Measurements from ENCODE around the gene SH3PXD2A.

SH3PXD2A gene

DNA sequence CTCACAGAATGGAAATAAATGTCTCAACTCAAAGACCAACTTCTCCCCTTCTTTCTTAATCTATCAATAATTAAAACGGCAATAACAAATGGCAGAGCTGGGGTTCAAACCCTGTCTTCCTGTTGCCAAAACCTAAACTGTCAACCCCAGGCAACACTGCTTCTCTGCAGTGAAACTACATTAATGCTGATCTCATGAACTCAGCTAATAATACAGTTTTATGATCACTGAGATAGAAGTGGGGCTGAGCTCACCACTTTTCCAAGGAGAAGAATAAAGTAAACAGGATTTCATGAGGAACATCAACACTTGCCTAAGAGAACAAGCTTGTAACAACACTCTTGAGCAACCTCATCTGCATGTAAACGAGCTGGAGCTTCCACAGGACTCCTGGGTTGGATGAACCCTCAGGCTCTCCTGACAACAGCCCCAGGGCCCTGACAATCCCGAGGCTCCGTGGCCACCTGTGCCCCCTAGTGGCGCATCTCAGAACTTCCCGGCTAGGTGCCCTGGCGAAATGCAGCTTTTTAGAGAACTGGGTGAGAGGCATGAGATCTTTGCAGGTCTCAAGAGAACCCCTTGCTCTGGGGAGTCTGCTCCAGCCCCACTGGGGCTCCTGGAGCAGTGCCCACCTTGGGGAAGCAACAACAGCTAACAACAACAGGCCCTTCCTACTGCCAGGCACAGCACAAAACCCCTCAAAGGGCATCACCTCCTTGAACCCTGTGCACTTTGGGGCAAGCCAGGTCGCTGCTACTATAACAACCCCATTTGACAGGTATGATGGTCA is 169.3 kb downstream of the SH3PXD2A start:
- no peak overlapping the region for H3K9ac ChIP-seq (ENCODE audit: low read length)
- no peak overlapping the region for H3K56ac ChIP-seq (ENCODE audit: low read length)
- no peak overlapping the region for H2BK15ac ChIP-seq (replicated peaks; ENCODE audit: low read depth)
- H3K4ac ChIP-seq (ENCODE audit: low read depth, low read length), result no peak overlapping the region
- no peaks in the 10 kb centered on the region for H3K4me1 ChIP-seq (ENCODE audit: control insufficient read depth, low read depth, low read length)
- H3K4me2 ChIP-seq (ENCODE audit: low read length), result no peak overlapping the region
- H3K18ac ChIP-seq (ENCODE audit: low read length), result no peak overlapping the region
- no peak overlapping the region for H2AK5ac ChIP-seq (ENCODE audit: low read length)
- no peak overlapping the region for H4K5ac ChIP-seq (ENCODE audit: low read length)
- no peak overlapping the region for H4K8ac ChIP-seq (ENCODE audit: low read depth, low read length)
- WGBS (ENCODE audit: extremely low coverage, insufficient coverage, low lambda C conversion rate), result no CpG with 5 or more reads among the region's 8 CpGs
- no peak overlapping the region for H2BK5ac ChIP-seq (ENCODE audit: low read length)
- no peak overlapping the region for H3K23ac ChIP-seq (ENCODE audit: low read length)
- no peaks in the 10 kb centered on the region for H3K79me1 ChIP-seq (ENCODE audit: low read length)
- DNase-seq, result peak; percentile 65
- H3K79me2 ChIP-seq (ENCODE audit: control insufficient read depth, insufficient read depth, low read length), result no peaks in the 10 kb centered on the region
- H3K36me3 ChIP-seq (ENCODE audit: control insufficient read depth, insufficient read depth, low read length), result no peaks in the 10 kb centered on the region
- H2BK120ac ChIP-seq (ENCODE audit: low read depth, low read length), result no peak overlapping the region
- H3K27me3 ChIP-seq (ENCODE audit: insufficient read depth, low read length, poor library complexity), result no peaks in the 10 kb centered on the region
- H3K4me3 ChIP-seq (ENCODE audit: low read length), result no peak overlapping the region
- H3K27ac ChIP-seq (ENCODE audit: low read depth, low read length), result no peak overlapping the region

DNA sequence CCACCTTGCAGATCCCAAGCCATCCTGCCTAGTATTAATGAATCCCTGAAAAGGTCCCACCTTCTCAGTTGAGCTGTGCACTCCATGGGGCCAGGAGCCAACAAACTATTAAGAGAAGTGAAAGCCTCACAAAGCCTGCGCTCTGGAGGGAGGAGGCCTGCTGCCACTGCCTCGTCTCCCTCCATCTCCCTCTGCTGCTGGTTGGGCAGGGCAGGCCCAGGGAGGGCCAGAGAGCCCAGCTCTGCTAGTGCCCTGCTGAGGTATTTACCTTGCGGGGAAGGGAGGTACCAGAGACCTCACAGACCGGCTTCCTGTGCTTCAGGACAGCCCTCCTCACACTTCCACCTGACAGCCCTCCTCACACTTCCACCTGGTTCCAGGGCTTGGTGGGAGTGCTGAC is 171.5 kb downstream of the SH3PXD2A start:
- Histone ChIP-seq H2AK5ac (ENCODE audit: low read length) (no peak overlapping the region), H3K23ac (ENCODE audit: low read length) (no peak overlapping the region), H2BK5ac (ENCODE audit: low read length) (no peak overlapping the region), H4K5ac (ENCODE audit: low read length) (no peak overlapping the region), H4K8ac (ENCODE audit: low read depth, low read length) (no peak overlapping the region), H2BK15ac (replicated peaks; ENCODE audit: low read depth) (no peak overlapping the region), H3K4me3 (ENCODE audit: low read length) (no peak overlapping the region), H2BK120ac (ENCODE audit: low read depth, low read length) (no peak overlapping the region), H3K27ac (ENCODE audit: low read depth, low read length) (no peak overlapping the region), H3K56ac (ENCODE audit: low read length) (no peak overlapping the region), H3K79me2 (ENCODE audit: control insufficient read depth, insufficient read depth, low read length) (no peaks in the 10 kb centered on the region), H3K9ac (ENCODE audit: low read length) (no peak overlapping the region), H3K18ac (ENCODE audit: low read length) (no peak overlapping the region), H3K4me1 (ENCODE audit: control insufficient read depth, low read depth, low read length) (no peaks in the 10 kb centered on the region), H3K36me3 (ENCODE audit: control insufficient read depth, insufficient read depth, low read length) (no peaks in the 10 kb centered on the region), H3K79me1 (ENCODE audit: low read length) (no peaks in the 10 kb centered on the region), H3K27me3 (ENCODE audit: insufficient read depth, low read length, poor library complexity) (no peaks in the 10 kb centered on the region), H3K4ac (ENCODE audit: low read depth, low read length) (no peak overlapping the region), H3K4me2 (ENCODE audit: low read length) (no peak overlapping the region)
- no CpG with 5 or more reads among the region's 4 CpGs for WGBS (ENCODE audit: extremely low coverage, insufficient coverage, low lambda C conversion rate)
- peak; percentile 30 for DNase-seq

DNA sequence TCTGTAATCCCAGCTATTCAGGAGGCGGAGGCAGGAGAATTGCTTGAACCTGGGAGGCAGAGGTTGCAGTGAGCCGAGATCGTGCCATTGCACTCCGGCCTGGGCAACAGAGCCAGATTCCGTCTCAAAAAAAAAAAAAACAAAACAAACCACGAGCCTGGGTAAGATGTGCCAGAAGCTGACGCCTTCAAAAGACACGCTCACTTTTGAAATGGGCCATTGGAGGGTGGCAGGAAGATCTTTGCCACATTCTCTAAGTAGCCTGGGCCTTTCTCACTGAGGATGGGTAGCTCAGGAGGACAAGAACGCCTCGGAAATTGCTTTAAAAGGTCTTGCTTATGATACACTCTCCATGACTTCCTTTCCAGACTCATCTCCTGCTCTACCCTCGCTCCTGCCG is 172.7 kb downstream of the SH3PXD2A start:
- Histone ChIP-seq H3K4me2 (ENCODE audit: low read length) (no peak overlapping the region), H3K27ac (ENCODE audit: low read depth, low read length) (no peak overlapping the region), H3K4me1 (ENCODE audit: control insufficient read depth, low read depth, low read length) (no peaks in the 10 kb centered on the region), H4K8ac (ENCODE audit: low read depth, low read length) (no peak overlapping the region), H3K4ac (ENCODE audit: low read depth, low read length) (no peak overlapping the region), H3K18ac (ENCODE audit: low read length) (no peak overlapping the region), H3K79me2 (ENCODE audit: control insufficient read depth, insufficient read depth, low read length) (no peaks in the 10 kb centered on the region), H2AK5ac (ENCODE audit: low read length) (no peak overlapping the region), H3K36me3 (ENCODE audit: control insufficient read depth, insufficient read depth, low read length) (no peaks in the 10 kb centered on the region), H3K56ac (ENCODE audit: low read length) (no peak overlapping the region), H2BK5ac (ENCODE audit: low read length) (no peak overlapping the region), H3K23ac (ENCODE audit: low read length) (no peak overlapping the region), H4K5ac (ENCODE audit: low read length) (no peak overlapping the region), H3K9ac (ENCODE audit: low read length) (no peak overlapping the region), H3K4me3 (ENCODE audit: low read length) (no peak overlapping the region), H2BK15ac (replicated peaks; ENCODE audit: low read depth) (no peak overlapping the region), H3K79me1 (ENCODE audit: low read length) (no peaks in the 10 kb centered on the region), H3K27me3 (ENCODE audit: insufficient read depth, low read length, poor library complexity) (no peaks in the 10 kb centered on the region), H2BK120ac (ENCODE audit: low read depth, low read length) (no peak overlapping the region)
- no peak for DNase-seq
- WGBS (ENCODE audit: extremely low coverage, insufficient coverage, low lambda C conversion rate), result no CpG with 5 or more reads among the region's 12 CpGs

DNA sequence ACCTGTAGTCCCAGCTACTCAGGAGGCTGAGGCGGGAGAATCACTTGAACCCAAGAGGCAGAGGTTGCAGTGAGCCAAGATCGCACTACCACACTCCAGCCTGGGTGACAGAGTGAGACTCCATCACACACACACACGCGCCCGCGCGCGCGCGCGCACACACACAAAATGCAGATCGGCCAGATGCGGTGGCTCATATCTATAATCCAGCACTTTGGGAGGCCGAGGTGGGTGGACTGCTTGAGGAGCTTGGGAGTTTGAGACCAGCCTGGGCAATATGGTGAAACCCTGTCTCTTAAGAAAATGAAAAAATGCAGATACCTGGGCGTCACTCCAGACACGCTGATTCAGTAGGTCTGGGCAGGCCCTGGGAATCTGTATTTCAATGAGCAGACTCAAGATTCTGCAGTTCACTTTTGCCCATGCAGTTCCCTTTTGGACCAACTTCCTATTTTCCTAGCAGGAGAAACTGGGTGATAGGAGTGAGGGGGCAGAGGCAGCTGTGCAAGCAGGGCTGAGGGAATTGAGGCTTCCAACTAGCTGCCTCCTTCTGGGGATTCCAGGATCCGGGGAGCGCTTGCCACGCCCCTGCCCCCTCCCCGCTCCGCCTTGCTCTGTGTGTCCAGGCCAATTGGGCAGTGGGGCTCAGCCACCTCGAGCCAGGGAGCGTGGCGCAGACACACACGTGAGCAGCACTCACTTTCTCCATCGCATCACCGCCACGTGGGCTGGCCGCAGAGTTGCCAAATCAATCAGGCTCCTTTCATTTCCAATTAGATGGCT is 173.6 kb downstream of the SH3PXD2A start:
- Histone ChIP-seq H3K56ac (ENCODE audit: low read length) (no peak overlapping the region), H4K8ac (ENCODE audit: low read depth, low read length) (no peak overlapping the region), H3K9ac (ENCODE audit: low read length) (no peak overlapping the region), H3K4ac (ENCODE audit: low read depth, low read length) (no peak overlapping the region), H2BK15ac (replicated peaks; ENCODE audit: low read depth) (no peak overlapping the region), H4K5ac (ENCODE audit: low read length) (no peak overlapping the region), H3K79me1 (ENCODE audit: low read length) (no peaks in the 10 kb centered on the region), H3K27me3 (ENCODE audit: insufficient read depth, low read length, poor library complexity) (no peaks in the 10 kb centered on the region), H3K18ac (ENCODE audit: low read length) (no peak overlapping the region), H3K23ac (ENCODE audit: low read length) (no peak overlapping the region), H2BK5ac (ENCODE audit: low read length) (no peak overlapping the region), H3K4me3 (ENCODE audit: low read length) (no peak overlapping the region), H2AK5ac (ENCODE audit: low read length) (no peak overlapping the region), H3K4me2 (ENCODE audit: low read length) (no peak overlapping the region), H3K79me2 (ENCODE audit: control insufficient read depth, insufficient read depth, low read length) (no peaks in the 10 kb centered on the region), H3K36me3 (ENCODE audit: control insufficient read depth, insufficient read depth, low read length) (no peaks in the 10 kb centered on the region), H2BK120ac (ENCODE audit: low read depth, low read length) (no peak overlapping the region), H3K4me1 (ENCODE audit: control insufficient read depth, low read depth, low read length) (no peaks in the 10 kb centered on the region), H3K27ac (ENCODE audit: low read depth, low read length) (no peak overlapping the region)
- no peak for DNase-seq
- no CpG with 5 or more reads among the region's 29 CpGs for WGBS (ENCODE audit: extremely low coverage, insufficient coverage, low lambda C conversion rate)

DNA sequence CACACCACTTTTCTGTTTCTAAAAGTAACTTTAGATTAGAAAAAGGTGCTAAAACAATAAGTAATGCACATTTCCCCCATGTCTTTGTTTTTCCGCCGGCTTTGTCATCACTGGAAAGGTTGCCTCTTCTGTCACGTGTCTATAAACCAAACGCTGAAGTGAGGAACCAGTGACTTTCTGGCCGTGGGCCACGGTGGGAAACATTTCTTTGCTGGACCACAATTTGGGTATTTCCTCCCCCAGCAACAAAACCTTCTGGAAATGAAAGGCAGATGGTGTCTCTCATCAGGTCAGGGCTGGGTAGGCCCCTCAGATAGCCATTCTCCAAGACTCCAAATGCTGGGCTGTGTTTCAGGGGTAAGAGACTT is 174.5 kb downstream of the SH3PXD2A start:
- WGBS (ENCODE audit: extremely low coverage, insufficient coverage, low lambda C conversion rate), result no CpG with 5 or more reads among the region's 6 CpGs

More for the DNA sequence above, 174.5 kb downstream of the SH3PXD2A start:
- H4K8ac ChIP-seq (ENCODE audit: low read depth, low read length), result no peak overlapping the region
- no peak for DNase-seq
- no peak overlapping the region for H3K18ac ChIP-seq (ENCODE audit: low read length)
- H2AK5ac ChIP-seq (ENCODE audit: low read length), result no peak overlapping the region
- no peaks in the 10 kb centered on the region for H3K4me1 ChIP-seq (ENCODE audit: control insufficient read depth, low read depth, low read length)
- no peak overlapping the region for H2BK5ac ChIP-seq (ENCODE audit: low read length)
- no peaks in the 10 kb centered on the region for H3K79me1 ChIP-seq (ENCODE audit: low read length)
- H2BK15ac ChIP-seq (replicated peaks; ENCODE audit: low read depth), result no peak overlapping the region
- H2BK120ac ChIP-seq (ENCODE audit: low read depth, low read length), result no peak overlapping the region
- H3K9ac ChIP-seq (ENCODE audit: low read length), result no peak overlapping the region
- H3K4ac ChIP-seq (ENCODE audit: low read depth, low read length), result no peak overlapping the region
- no peaks in the 10 kb centered on the region for H3K79me2 ChIP-seq (ENCODE audit: control insufficient read depth, insufficient read depth, low read length)
- H3K27me3 ChIP-seq (ENCODE audit: insufficient read depth, low read length, poor library complexity), result no peaks in the 10 kb centered on the region
- no peak overlapping the region for H3K4me2 ChIP-seq (ENCODE audit: low read length)
- no peak overlapping the region for H3K23ac ChIP-seq (ENCODE audit: low read length)
- no peak overlapping the region for H3K4me3 ChIP-seq (ENCODE audit: low read length)
- H3K36me3 ChIP-seq (ENCODE audit: control insufficient read depth, insufficient read depth, low read length), result no peaks in the 10 kb centered on the region
- H3K27ac ChIP-seq (ENCODE audit: low read depth, low read length), result no peak overlapping the region
- no peak overlapping the region for H3K56ac ChIP-seq (ENCODE audit: low read length)
- H4K5ac ChIP-seq (ENCODE audit: low read length), result no peak overlapping the region
